Mesothelial cell of epicardium (in vitro differentiated cells): ENCODE results near the gene ABCC8. TPM values are rescaled to one million over a fixed set of nuclear protein-coding genes. Genes with fewer than 3 reads are reported as not detected.

Experiments used
- DNase-seq, 2 experiments: peaks; one replicate each; pipeline ENCODE4 v3.0.0; 2021; ENCODE audit warnings: low spot score in 2 of 2; ENCODE audit not compliant: unreplicated experiment in 2 of 2
- H3K27ac Mint-ChIP-seq: 2 replicates; pipeline ENCODE4 v1.8.0; 2021; ENCODE audit warnings: mixed read lengths
- H3K27me3 Mint-ChIP-seq: 2 replicates; pipeline ENCODE4 v1.8.0; 2021; ENCODE audit warnings: low read depth, mixed read lengths
- H3K36me3 Mint-ChIP-seq: 2 replicates; pipeline ENCODE4 v1.8.0; 2021; ENCODE audit warnings: mixed read lengths
- H3K4me1 Mint-ChIP-seq: 2 replicates; pipeline ENCODE4 v1.8.0; 2021; ENCODE audit warnings: mixed read lengths
- H3K4me3 Mint-ChIP-seq: 2 replicates; pipeline ENCODE4 v1.8.0; 2021; ENCODE audit warnings: mild to moderate bottlenecking, moderate library complexity, mixed read lengths
- H3K9me3 Mint-ChIP-seq: 2 replicates; pipeline ENCODE4 v1.8.0; 2021; ENCODE audit warnings: mixed read lengths
- CTCF ChIP-seq: fragments of 200-600 bp; sonication (generic); IDR thresholded peaks from one replicate; pipeline ENCODE4 v1.5.0; 2021; ENCODE audit warnings: antibody characterized with exemption; ENCODE audit not compliant: unreplicated experiment
- total RNA-seq: library from RNA; stranded (reverse); gene quantifications from 3 replicates; pipeline ENCODE4 v1.2.1, GENCODE V29; 2021

Gene ABCC8
- total RNA-seq, 1 donor from 2014 or later: not detected

DNA sequence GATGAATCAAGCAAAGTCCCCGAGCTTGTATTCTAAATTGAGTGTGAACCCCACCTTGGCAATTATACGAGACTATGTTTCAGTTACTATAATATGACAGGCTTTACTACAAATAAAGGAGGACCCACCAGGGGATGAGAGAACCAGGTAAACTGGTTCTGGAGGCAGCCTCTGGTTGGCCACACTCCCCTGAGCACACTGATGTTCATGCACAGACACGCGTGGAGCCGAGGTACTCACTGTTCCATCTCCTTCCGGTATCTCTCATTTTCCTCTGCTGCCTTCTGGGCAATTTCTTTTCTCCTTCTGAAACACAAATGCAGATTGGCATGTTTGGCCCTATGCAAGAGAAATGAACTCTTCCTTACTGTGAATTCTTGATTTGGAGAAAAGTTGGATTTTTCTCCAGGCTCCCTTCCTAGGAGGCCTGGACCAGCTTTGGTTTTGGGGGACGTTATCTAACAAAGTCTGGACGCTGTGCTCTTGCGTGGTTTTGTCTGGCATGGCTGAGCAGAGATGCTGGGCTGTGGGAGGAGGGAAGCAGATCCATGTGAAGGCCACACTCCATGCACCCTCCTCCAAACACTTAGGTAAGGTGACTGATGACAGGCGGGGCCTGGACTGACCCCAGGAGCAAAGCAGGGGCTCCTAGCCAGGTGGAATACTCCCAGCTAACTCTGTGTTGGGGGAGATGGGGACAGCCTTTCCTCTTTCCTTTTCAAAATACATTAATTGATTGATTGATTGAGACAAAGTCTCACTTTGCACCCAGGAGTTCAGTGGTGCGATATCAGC is 44.7 kb upstream of the ABCC8 start:
- no peak for TF ChIP-seq CTCF
- Mint-ChIP-seq H3K36me3 (no peaks in the 10 kb centered on the region), H3K27ac (no peak overlapping the region), H3K4me1 (peaks cover 2% of the 10 kb centered on the region), H3K9me3 (no peaks in the 10 kb centered on the region), H3K4me3 (no peak overlapping the region), H3K27me3 (peaks cover 28% of the 10 kb centered on the region)
- DNase-seq: no peak

DNA sequence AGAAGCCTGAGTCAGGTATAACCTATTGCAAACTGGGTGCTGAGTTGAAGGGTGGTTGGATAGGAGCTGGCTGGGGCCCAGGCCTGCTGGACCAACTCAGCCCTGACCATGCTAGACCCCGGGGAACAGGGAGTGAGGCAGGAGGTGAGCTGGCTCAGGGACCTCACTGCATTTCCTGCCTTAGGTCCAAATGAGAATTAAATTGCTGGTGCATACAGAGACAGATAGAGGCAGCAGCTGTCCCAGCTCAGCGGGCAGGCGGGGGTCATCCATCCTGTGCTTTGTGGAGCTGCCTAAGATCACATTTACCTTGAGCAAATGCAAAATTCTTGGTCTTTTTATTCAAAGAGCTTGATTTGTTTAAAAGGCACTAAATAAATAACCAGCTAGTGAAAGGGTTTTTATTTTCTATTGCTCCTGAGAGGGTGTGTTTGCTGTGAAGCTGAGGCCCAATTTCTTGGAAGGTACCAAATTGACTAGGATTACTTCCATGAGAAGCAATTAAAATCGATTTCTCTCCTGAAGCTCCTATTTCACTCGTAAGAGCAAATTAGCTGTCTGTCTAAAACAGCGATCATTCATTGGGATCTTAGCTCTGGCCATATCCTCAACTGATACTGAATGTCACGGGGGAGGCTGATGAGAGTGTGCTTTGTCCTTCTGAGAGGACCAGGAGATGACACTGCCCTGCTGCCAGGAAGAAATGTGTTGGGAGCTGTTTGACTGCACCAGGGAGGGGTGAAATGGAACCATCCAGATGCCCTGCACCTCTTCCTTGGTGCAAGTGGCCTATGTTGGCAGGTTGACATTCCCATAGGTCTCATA is 42.6 kb upstream of the ABCC8 start:
- no peak for TF ChIP-seq CTCF
- peaks cover 2% of the 10 kb centered on the region for H3K4me1 Mint-ChIP-seq
- H3K4me3 Mint-ChIP-seq: no peak overlapping the region
- no peaks in the 10 kb centered on the region for H3K9me3 Mint-ChIP-seq
- H3K36me3 Mint-ChIP-seq: no peaks in the 10 kb centered on the region
- no peak for DNase-seq
- H3K27ac Mint-ChIP-seq: no peak overlapping the region
- H3K27me3 Mint-ChIP-seq: peaks cover 31% of the 10 kb centered on the region

DNA sequence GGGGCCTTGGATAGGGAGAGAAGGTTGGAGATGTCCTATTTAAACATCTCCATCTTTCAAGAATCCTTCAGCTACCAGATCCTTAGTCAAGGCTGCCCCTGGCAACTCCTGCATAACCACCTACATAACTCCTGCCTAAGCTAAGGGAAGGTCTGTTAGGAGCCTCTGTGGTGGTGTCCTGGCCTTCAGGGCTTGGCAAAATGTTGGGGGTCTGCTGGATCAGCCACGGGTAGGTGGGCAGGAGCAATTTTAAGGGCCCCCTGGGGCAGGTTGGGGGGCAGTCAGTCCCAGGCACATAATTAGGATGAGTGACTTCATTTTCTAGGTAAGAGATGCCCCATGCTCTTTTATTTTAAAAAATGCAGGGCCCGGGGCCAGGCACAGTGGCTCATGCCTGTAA is 41.7 kb upstream of the ABCC8 start:
- peaks cover 2% of the 10 kb centered on the region for H3K4me1 Mint-ChIP-seq
- no peak overlapping the region for H3K27ac Mint-ChIP-seq
- H3K4me3 Mint-ChIP-seq: no peak overlapping the region
- no peak for DNase-seq
- no peaks in the 10 kb centered on the region for H3K9me3 Mint-ChIP-seq
- H3K36me3 Mint-ChIP-seq: no peaks in the 10 kb centered on the region
- TF ChIP-seq CTCF: no peak
- peaks cover 37% of the 10 kb centered on the region for H3K27me3 Mint-ChIP-seq

- Mint-ChIP-seq H3K4me1 (peaks cover 2% of the 10 kb centered on the region), H3K27ac (no peak overlapping the region), H3K4me3 (no peak overlapping the region), H3K9me3 (no peaks in the 10 kb centered on the region), H3K36me3 (no peaks in the 10 kb centered on the region), H3K27me3 (peaks cover 46% of the 10 kb centered on the region)
- no peak for TF ChIP-seq CTCF
- no peak for DNase-seq
Measured at GRCh38 chr11:17517186-17517585, 40.5 kb upstream of the ABCC8 start.

DNA sequence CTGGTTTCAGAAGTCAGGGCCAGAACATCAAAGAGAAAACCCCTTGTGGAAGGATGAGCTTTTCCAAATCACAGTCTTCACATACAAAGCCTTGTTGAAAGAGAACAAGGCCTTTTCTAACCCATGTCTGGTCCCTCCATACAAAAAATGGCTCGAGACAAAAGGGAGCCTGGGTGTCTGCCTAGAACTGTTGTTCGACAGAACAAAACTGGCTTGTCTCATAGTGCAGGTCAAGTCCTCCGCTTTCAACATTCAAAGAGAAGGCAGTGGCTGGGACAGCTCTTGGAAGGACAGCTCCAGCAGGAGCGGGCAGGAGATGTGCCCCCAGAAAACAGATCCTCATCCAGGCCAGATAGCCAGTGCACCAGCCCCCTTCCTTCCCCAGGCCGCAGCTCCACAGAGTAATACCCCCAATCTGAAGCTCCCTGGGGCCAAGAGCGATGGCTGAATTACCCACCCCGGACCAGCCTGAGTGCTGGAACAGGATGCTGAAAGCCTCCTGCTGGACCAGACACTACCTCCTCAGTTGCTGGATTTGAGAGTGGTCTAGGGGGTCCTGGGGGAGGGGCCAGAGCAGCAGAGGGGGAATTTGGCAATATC is 40.0 kb upstream of the ABCC8 start:
- Mint-ChIP-seq H3K4me3 (no peak overlapping the region), H3K27ac (no peak overlapping the region), H3K4me1 (peaks cover 2% of the 10 kb centered on the region), H3K36me3 (no peaks in the 10 kb centered on the region), H3K27me3 (peaks cover 50% of the 10 kb centered on the region), H3K9me3 (no peaks in the 10 kb centered on the region)
- TF ChIP-seq CTCF: no peak
- DNase-seq: no peak
